ENCODE data around the gene MAGEB3.

The MAGEB3 gene

DNA sequence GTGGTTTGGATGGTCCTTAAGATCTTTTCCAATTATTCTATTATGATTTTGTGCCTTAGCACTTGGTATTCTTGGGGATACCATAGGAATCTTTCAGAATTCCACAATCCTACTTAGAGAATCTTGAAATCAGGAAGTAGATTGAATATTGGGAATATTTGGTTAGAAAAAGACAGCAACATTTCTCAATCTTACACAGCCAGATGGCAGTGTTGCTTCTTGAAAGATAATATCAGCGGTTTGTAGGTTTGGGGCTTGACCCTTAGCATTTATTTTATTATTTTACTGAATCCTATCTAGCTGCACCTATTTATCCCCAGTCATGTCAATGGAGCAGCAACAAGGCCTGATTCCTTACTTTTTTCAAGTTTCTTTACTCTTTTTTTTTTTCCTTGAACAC is 45.0 kb downstream of the MAGEB3 start:
- DNase-seq (ENCODE audit: low spot score): peak; percentile 18
- FAIRE-seq: peak; percentile 91

DNA sequence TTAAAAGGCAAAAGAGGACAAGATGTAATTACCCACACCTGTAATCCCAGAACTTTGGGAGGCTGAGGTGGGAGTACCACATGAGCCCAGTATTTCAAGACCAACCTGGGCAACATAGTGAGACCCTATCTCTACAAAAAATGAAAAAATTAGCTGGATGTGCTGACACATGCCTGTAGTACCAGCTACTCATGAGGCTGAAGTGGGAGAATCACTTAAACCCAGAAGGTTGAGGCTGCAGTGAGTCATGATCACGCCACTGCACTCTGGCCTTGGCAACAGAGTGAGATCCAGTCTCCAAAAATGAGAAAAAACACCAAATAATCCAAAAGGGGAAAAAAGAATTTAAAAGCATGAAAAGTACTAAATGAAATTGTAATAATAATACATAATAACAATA is 47.9 kb downstream of the MAGEB3 start:
- FAIRE-seq (peak; percentile 91), DNase-seq (ENCODE audit: low spot score) (peak; percentile 27)

DNA sequence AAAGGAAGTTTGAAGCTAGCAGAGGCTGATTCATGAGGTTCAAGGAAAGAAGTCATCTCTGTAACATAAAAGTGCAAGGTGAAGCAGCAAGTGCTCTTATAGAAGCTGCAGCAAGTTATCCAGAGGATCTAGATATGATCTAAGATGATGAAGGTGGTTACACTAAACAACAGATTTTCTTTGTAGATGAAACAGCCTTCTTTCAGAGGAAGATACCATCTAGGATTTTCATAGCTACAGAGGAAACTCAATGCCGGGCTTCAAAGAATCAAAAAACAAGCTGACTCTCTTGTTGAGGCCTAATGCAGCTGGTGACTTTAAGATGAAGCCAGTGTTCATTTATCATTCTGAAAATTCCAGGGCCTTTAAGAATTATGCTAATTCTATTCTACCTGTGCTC is 50.0 kb downstream of the MAGEB3 start:
- no peak for DNase-seq (ENCODE audit: low spot score)
- FAIRE-seq: no peak

DNA sequence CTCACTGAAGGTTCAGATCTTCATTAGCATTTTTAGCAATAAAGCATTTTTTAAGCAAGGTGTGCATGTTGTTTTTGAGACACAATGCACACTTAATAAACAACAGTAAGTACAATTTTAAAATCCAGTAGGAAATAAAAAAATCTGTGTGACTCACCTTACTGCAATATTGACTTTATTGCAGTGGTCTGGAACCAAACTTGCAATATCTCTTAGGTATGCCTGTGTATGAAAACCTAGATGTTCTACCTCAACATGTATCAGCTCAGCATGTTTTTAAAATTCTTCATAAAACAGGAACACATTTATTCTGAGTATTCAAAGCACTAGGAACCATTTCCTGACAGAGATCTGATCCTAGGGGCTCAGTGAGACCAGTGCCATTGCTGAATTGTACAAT is 52.1 kb downstream of the MAGEB3 start:
- peak; percentile 71 for FAIRE-seq

DNA sequence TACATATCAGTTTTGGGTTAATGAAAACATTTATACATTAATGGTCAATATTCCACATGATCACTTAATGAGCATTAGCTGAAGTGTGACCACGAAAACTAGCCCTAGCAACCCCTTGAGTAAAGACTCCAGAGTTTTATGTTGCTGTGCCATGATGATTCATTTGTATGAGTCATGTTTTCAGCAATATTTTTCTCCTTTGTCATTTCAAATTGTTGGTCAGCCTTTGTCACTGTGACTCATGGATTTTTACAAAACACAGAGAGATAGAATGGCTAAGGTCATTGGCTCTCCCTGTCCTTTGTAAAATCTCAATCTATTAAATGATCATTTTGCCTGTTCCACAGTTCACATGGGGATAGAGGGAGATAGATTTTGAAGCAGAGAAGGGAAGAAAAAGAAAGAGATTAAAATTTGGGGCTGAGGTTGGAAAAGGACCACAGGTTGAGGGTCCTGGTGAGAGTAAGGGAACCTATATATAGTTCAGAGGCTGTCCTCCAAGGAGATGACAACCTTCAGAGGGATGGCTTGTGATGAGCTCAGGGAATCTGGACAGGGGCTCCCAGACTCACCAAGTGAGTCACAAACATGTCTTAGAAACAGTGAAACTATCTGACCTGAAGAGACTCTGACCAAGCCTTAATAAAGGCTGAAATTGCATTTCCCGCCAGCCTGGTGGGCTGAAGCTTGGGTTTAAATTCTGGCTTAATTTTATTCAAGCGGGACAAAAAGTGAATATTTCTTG is 53.2 kb downstream of the MAGEB3 start:
- DNase-seq (ENCODE audit: low spot score) (peak; percentile 91), FAIRE-seq (peak; percentile 99)

More for the DNA sequence above, 52.1 kb downstream of the MAGEB3 start:
- DNase-seq (ENCODE audit: low spot score): peak; percentile 28
